Gastrocnemius medialis (tissue), 4 donors: ENCODE results near the gene PROK2. TPM values are rescaled to one million over a fixed set of nuclear protein-coding genes. Genes with fewer than 3 reads are reported as not detected.

Experiments used
- ATAC-seq, 2 donors: fragments of 150-250 bp; one replicate each; pipeline ENCODE4 v1.9.1; 2016
- DNase-seq, 2 donors: peaks; one replicate each; pipeline ENCODE4 v3.0.0-alpha.2; 2019
- H3K27ac ChIP-seq, 4 donors: fragments of 200-600 bp; sonication (generic); 1 replicate in 1 of 4; 2 replicates in 3 of 4; pipeline ENCODE4 v1.5.1; 2016 to 2018; ENCODE audit warnings: mild to moderate bottlenecking in 2 of 4, moderate library complexity in 1 of 4
- H3K27me3 ChIP-seq, 3 donors: fragments of 200-600 bp; sonication (generic) in 2 of 3; 1 replicate in 1 of 3; 2 replicates in 2 of 3; pipeline versions ENCODE4 v1.5.1 to v1.6.0; 2016 to 2019; ENCODE audit warnings: mild to moderate bottlenecking in 1 of 3, moderate library complexity in 1 of 3
- H3K36me3 ChIP-seq, 2 donors: fragments of 200-600 bp; sonication (generic) in 1 of 2; one replicate each; pipeline ENCODE4 v1.5.1; 2017 to 2018
- H3K4me1 ChIP-seq, 2 donors: fragments of 200-600 bp; sonication (generic) in 1 of 2; one replicate each; pipeline ENCODE4 v1.5.1; 2016 to 2017; ENCODE audit warnings: mild to moderate bottlenecking in 2 of 2
- H3K4me3 ChIP-seq, 4 donors: fragments of 200-600 bp; sonication (generic) in 3 of 4; 1 replicate in 1 of 4; 2 replicates in 3 of 4; pipeline ENCODE4 v1.5.1; 2016 to 2019; ENCODE audit warnings: mild to moderate bottlenecking in 2 of 4
- H3K9me3 ChIP-seq, 3 donors: fragments of 200-600 bp; sonication (generic) in 2 of 3; 1 replicate in 1 of 3; 2 replicates in 2 of 3; pipeline ENCODE4 v1.5.1; 2016 to 2019
- POLR2A ChIP-seq, 2 donors: fragments of 450-650 bp; IDR thresholded peaks; one replicate each; pipeline ENCODE4 v1.6.1; 2017; ENCODE audit warnings: antibody characterized with exemption in 2 of 2, mild to moderate bottlenecking in 2 of 2, moderate library complexity in 2 of 2
- in situ Hi-C, 4 donors: fragments of 200-750 bp; cut with MboI; loops; one replicate each; pipeline versions ENCODE4 v1.15.0 to v1.8.0; 2017; ENCODE audit warnings: low sequenced_read_pairs in 4 of 4
- intact Hi-C: fragments of 100-400 bp; cut with DNase I; formaldehyde crosslinking; loops from one replicate; pipeline ENCODE4 v1.15.1; 2023; ENCODE audit warnings: low total_unique reads
- total RNA-seq, 4 donors: library from RNA; depleted of rRNA; stranded (reverse); fragments of >200 nt; gene quantifications; one replicate each; pipeline versions ENCODE4 v1.1.0 to v1.2.3, GENCODE V29; 2016
- TF ChIP-seq, protein P1 (sequence below), 5 experiments: fragments of 450-650 bp in 3 of 5; fragments of 200-600 bp in 2 of 5; sonication (generic) in 2 of 5; IDR thresholded peaks in 4 of 5; conservative IDR thresholded peaks in 1 of 5; 1 replicate in 4 of 5; 2 replicates in 1 of 5; pipeline ENCODE4 v1.5.1; 2016 to 2019; ENCODE audit warnings: antibody characterized with exemption in 5 of 5, mild to moderate bottlenecking in 3 of 5, moderate library complexity in 3 of 5

The PROK2 gene
- total RNA-seq, 4 donors from 2014 or later: 0.33 TPM; not detected in 3

DNA sequence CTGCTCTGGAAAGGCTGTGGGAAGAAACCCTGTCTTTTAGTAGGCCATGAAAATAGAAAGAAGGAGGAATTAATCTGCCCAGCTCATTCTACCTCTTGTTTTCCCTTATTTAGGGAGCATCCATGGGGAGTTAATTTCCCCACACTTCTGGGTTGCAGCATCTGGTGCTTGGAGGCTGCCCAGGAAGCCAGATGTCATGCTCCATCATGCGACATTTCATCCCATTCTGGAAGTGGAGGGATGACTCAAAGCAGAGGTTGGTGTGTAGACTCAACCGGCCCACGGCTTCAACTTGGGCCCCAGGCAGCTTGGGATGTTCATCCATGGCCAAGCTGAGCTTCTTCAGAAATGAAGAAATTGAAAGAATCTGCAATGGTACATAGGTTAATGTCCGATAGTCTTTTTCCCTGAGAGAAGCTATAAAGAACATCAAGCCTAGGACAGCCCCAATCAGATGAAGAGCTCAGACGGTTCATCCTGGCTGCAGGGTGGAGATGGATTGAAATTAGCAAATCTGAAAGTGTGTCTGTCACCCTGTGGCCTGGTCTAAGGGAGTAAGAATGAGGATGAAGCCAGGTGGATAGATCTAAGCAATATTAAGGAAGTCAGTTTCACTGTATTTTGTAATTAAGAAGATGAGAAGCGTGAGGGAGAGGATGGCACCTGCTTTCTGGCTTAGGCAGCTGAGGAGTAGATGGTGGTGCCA is 24.5 kb upstream of the PROK2 start:
- H3K4me1 ChIP-seq: no peaks in the 10 kb centered on the region
- H3K27ac ChIP-seq: no peak overlapping the region
- H3K9me3 ChIP-seq: no peaks in the 10 kb centered on the region
- DNase-seq (no peak), ATAC-seq (no peak)
- no peak for TF ChIP-seq POLR2A (IDR thresholded peaks at IDR 0.05)
- TF ChIP-seq, protein P1, sequence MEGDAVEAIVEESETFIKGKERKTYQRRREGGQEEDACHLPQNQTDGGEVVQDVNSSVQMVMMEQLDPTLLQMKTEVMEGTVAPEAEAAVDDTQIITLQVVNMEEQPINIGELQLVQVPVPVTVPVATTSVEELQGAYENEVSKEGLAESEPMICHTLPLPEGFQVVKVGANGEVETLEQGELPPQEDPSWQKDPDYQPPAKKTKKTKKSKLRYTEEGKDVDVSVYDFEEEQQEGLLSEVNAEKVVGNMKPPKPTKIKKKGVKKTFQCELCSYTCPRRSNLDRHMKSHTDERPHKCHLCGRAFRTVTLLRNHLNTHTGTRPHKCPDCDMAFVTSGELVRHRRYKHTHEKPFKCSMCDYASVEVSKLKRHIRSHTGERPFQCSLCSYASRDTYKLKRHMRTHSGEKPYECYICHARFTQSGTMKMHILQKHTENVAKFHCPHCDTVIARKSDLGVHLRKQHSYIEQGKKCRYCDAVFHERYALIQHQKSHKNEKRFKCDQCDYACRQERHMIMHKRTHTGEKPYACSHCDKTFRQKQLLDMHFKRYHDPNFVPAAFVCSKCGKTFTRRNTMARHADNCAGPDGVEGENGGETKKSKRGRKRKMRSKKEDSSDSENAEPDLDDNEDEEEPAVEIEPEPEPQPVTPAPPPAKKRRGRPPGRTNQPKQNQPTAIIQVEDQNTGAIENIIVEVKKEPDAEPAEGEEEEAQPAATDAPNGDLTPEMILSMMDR (IDR thresholded peaks at IDR 0.05 in 4 of 5, conservative IDR thresholded peaks at IDR 0.05 in 1 of 5): no peak
- in situ Hi-C loops (no loop called here), intact Hi-C loops (no loop called here)
- H3K36me3 ChIP-seq: no peaks in the 10 kb centered on the region
- H3K4me3 ChIP-seq: no peak overlapping the region
- H3K27me3 ChIP-seq: no peaks in the 10 kb centered on the region

DNA sequence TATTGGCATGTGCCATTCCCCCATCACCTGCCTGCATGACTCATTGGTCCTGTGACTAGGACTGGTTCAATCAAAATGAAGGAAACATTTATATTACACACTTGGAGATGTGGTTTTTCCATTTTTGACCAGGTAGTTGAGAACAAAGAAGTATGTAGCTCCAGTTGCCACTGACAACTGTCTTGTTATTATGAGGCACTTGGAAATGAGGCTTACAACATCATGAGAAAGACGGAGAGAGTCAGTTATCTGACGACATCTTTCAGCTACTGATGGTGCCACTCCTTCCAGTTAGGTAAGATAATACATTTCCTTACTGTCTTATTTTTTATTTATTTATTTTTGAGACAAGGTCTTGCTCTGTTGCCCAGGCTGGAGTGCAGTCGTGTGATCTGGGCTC is 21.8 kb upstream of the PROK2 start:
- intact Hi-C loops (no loop called here), in situ Hi-C loops (no loop called here)
- H3K4me1 ChIP-seq: no peaks in the 10 kb centered on the region
- H3K36me3 ChIP-seq: no peaks in the 10 kb centered on the region
- no peak overlapping the region for H3K4me3 ChIP-seq
- no peak overlapping the region for H3K27ac ChIP-seq
- TF ChIP-seq POLR2A (IDR thresholded peaks at IDR 0.05): no peak
- TF ChIP-seq, protein P1 (IDR thresholded peaks at IDR 0.05 in 4 of 5, conservative IDR thresholded peaks at IDR 0.05 in 1 of 5): no peak
- H3K27me3 ChIP-seq: no peaks in the 10 kb centered on the region
- ATAC-seq (no peak), DNase-seq (no peak)
- no peaks in the 10 kb centered on the region for H3K9me3 ChIP-seq

DNA sequence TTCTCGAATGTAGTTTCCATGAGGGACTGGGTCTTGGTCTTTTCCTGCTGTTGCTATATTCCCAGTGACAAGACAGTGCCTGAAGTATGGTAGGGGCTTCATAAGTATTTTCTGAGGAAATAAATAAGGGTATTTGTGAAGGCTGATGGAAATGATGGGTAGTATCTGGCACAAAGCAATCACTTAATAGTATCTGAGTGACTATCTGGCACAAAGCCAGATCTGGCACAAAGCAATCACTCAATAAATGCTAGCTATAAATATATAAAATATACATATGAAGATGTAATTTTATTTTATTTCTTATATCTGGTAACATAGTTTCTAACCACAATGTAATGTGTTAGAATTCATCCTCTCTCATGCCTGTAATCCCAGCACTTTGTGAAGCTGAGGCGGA is 20.7 kb upstream of the PROK2 start:
- intact Hi-C loops (no loop called here), in situ Hi-C loops (no loop called here)
- ATAC-seq (no peak), DNase-seq (no peak)
- Histone ChIP-seq H3K36me3 (no peaks in the 10 kb centered on the region), H3K4me1 (no peaks in the 10 kb centered on the region), H3K27ac (no peak overlapping the region), H3K4me3 (no peak overlapping the region), H3K27me3 (no peaks in the 10 kb centered on the region), H3K9me3 (no peaks in the 10 kb centered on the region)
- TF ChIP-seq, protein P1 (IDR thresholded peaks at IDR 0.05 in 4 of 5, conservative IDR thresholded peaks at IDR 0.05 in 1 of 5): no peak
- TF ChIP-seq POLR2A (IDR thresholded peaks at IDR 0.05): no peak

DNA sequence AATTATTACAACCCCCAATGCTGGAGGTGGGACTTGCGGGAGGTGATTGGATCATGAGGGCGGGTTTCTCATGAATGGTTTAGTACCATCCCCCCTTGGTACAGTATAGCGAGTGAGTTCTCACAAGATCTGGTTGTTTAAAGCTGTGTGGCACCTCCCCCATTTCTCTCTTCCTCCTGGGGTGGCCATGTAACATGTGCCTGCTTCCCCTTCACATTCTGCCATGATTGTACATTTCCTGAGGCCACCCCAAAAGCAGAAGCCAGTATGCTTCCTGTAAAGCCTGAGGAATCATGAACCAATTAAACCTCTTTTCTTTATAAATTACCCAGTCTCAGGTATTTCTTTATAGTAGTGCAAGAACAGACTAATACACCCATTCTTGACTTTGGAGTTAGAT is 20.3 kb upstream of the PROK2 start:
- intact Hi-C loops (no loop called here), in situ Hi-C loops (no loop called here)
- H3K9me3 ChIP-seq: no peaks in the 10 kb centered on the region
- no peaks in the 10 kb centered on the region for H3K27me3 ChIP-seq
- no peak for DNase-seq
- no peaks in the 10 kb centered on the region for H3K4me1 ChIP-seq
- H3K4me3 ChIP-seq: no peak overlapping the region
- no peak for TF ChIP-seq POLR2A (IDR thresholded peaks at IDR 0.05)
- TF ChIP-seq, protein P1 (IDR thresholded peaks at IDR 0.05 in 4 of 5, conservative IDR thresholded peaks at IDR 0.05 in 1 of 5): no peak
- H3K36me3 ChIP-seq: no peaks in the 10 kb centered on the region
- ATAC-seq: no peak
- H3K27ac ChIP-seq: no peak overlapping the region

DNA sequence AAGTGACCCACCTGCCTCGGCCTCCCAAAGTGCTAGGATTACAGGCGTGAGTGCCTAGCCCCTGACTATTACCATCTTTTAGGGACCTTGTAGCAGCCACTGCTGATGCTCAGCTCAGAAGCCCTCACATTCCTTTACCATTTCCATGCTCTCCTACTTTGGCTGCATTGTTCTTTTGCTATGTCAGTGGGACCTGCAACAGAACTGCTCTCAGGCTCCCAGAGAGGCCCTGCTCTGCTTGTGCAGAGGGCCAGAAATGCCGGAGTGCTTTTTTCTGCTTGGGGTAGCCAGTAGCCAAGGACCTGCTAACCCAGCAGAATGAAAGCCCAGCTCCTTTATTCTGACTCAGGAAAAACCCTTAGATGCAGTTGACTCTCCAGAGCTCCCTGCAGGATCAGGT is 18.3 kb upstream of the PROK2 start:
- Histone ChIP-seq H3K36me3 (no peaks in the 10 kb centered on the region), H3K4me3 (no peak overlapping the region), H3K9me3 (no peaks in the 10 kb centered on the region), H3K27ac (no peak overlapping the region), H3K4me1 (no peaks in the 10 kb centered on the region), H3K27me3 (no peaks in the 10 kb centered on the region)
- in situ Hi-C loops (no loop called here), intact Hi-C loops (no loop called here)
- DNase-seq: no peak
- TF ChIP-seq, protein P1 (IDR thresholded peaks at IDR 0.05 in 4 of 5, conservative IDR thresholded peaks at IDR 0.05 in 1 of 5): no peak
- no peak for TF ChIP-seq POLR2A (IDR thresholded peaks at IDR 0.05)
- ATAC-seq: no peak
